AG04449 (cell line): Measurements from ENCODE around the gene IGF2BP3.

Experiments used
- CTCF ChIA-PET: fragments of 350-600 bp; formaldehyde crosslinking; extraction: SDS; loops from one replicate; lab custom pipeline; 2021; ENCODE audit warnings: antibody characterized with exemption; lab: Yijun Ruan, JAX
- POLR2A ChIA-PET: fragments of 400-600, 350-600 bp; formaldehyde crosslinking; extraction: SDS; loops from one replicate; lab custom pipeline; 2020; ENCODE audit warnings: antibody characterized with exemption, inconsistent platforms; lab: Yijun Ruan, JAX
- DNase-seq: peaks from one replicate; pipeline ENCODE4 v3.0.0-alpha.2; 2010; ENCODE audit warnings: low read depth, low spot score
- H3K4me3 ChIP-seq: 2 replicates; pipeline ENCODE4 v1.5.1; 2011; ENCODE audit warnings: low read depth, mild to moderate bottlenecking, control low read depth, low read length
- CTCF ChIP-seq: IDR thresholded peaks from one replicate; pipeline ENCODE4 v1.5.1; 2011; ENCODE audit warnings: mild to moderate bottlenecking, moderate library complexity, low read length, control low read depth, inconsistent platforms; ENCODE audit not compliant: insufficient read depth; ENCODE audit errors: missing control alignments

Gene IGF2BP3

DNA sequence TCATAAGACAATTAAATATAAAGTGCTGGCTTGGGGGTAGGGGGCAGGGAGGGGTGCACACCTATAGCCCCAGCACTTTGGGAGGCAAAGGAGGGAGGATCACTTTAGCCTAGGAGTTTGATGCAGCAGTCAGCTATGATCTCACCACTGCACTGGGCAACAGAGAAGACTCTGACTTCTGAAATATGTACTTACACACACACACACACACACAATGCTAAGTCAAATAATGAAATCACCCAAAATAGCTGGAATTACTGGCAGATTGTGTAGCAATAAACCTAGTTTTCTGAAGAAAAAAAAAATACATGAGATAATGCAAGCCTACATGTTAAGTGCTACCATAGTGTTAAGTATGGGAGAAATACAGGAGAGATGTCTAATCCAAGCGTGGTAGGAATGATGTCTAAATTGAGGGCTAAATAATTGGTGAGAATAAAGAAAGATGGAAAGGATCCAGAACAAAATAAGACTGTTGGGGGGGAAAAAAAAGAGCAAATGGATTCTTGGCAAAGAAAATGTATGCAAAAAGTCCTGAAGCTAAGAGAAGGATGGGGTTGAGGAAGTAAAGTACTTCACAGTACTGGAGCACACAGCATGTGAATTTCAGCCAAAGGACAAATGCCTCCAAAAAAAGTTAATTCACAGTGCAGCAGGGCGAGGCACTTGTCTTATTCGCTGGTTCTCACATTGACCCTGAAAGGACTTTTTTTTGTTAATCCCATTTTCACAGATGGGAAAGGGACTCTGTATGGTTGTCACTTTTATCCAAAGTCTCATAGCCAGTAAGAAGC is 73.9 kb downstream of the IGF2BP3 start:
- POLR2A ChIA-PET: interaction anchor here (0.6 to 0.7 kb wide), 2 partner anchors 11 to 87 kb away, joined by 3 to 5 read pairs; no protein-coding TSS in a partner anchor
- peak; percentile 87 for DNase-seq
- CTCF ChIA-PET: no interaction called here
- no peak for TF ChIP-seq CTCF
- H3K4me3 ChIP-seq: no peak overlapping the region

GRCh38 chr7:23394488-23395171 is 75.7 kb downstream of the IGF2BP3 start:
- ChIA-PET POLR2A (no interaction called here), CTCF (interaction anchor here (1.4 to 1.6 kb wide), 2 partner anchors 9 to 17 kb away, joined by 3 to 4 read pairs; no protein-coding TSS in a partner anchor)
- no peak overlapping the region for H3K4me3 ChIP-seq
- no peak for DNase-seq
- no peak for TF ChIP-seq CTCF

DNA sequence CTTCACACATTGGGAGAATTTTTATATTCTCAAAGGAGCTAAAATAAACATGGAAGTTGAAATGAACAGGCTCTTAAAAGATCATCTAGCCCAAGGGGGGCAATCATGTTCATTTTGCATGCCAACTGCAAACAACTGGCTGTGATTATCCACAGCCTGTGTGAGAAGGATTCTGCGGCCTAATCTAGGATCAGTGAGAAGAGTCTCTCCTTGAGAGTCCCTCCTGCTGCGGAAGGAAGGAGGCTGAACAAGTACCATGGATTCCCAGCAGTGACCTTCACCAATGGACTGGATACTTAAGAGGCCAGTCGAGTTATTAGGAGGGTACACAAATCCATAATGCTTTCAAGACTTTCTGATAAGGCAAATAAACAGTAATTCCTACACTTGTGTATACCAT is 76.7 kb downstream of the IGF2BP3 start:
- TF ChIP-seq CTCF: no peak
- ChIA-PET POLR2A (no interaction called here), CTCF (no interaction called here)
- DNase-seq: no peak
- H3K4me3 ChIP-seq: no peak overlapping the region

- CTCF ChIA-PET: no interaction called here
- H3K4me3 ChIP-seq: no peak overlapping the region
- DNase-seq: no peak
- TF ChIP-seq CTCF: no peak
- POLR2A ChIA-PET: no interaction called here
Observed at GRCh38 chr7:23389701-23390100, 80.6 kb downstream of the IGF2BP3 start.

DNA sequence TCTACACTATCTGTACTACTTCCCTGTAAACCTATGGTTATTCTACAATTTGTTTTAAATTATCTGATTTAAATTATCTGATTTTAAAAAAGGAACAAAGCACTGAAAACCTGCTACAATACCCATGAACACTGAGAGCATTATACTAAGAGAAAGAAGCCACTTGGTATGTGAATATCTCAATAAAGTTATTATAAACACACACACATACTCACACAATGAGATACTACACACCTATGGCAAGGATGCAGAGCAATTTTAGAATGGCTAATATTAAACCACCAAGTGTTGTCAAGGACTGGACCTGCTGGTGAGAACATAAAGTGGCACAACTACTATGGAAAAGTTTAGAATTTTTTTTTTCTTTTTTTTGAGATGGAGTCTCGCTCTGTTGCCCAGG is 82.7 kb downstream of the IGF2BP3 start:
- H3K4me3 ChIP-seq: no peak overlapping the region
- ChIA-PET POLR2A (no interaction called here), CTCF (no interaction called here)
- DNase-seq: no peak
- TF ChIP-seq CTCF: no peak

DNA sequence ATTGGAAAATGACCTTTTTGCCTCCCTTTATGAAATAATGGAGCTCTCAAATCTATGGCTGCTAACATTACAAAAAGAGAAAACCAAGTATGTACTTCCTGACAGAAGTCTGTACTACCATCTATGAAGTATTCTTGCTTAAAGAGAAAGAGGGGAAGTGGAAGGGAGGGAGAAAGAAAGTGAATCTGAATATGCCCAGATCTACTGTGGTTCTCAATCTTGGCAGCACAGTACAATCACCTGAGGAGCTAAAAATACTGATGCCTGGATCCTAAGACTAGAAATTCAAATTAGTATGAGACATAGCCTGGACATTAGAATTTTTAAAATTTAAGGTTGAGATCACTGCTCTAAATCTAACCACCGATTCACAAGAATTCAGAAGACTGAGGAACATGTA is 85.2 kb downstream of the IGF2BP3 start:
- DNase-seq: no peak
- ChIA-PET POLR2A (no interaction called here), CTCF (no interaction called here)
- TF ChIP-seq CTCF: no peak
- H3K4me3 ChIP-seq: no peak overlapping the region
